Measurements from ENCODE around the gene SPRR3.

The SPRR3 gene

GRCh38 chr1:152964536-152964935 is 37.0 kb upstream of the SPRR3 start:
- no peaks in the 10 kb centered on the region for H3K4me1 ChIP-seq (ENCODE audit: insufficient read depth, low read length, severe bottlenecking)
- H4K20me1 ChIP-seq (ENCODE audit: insufficient read depth, low read length): no peaks in the 10 kb centered on the region

DNA sequence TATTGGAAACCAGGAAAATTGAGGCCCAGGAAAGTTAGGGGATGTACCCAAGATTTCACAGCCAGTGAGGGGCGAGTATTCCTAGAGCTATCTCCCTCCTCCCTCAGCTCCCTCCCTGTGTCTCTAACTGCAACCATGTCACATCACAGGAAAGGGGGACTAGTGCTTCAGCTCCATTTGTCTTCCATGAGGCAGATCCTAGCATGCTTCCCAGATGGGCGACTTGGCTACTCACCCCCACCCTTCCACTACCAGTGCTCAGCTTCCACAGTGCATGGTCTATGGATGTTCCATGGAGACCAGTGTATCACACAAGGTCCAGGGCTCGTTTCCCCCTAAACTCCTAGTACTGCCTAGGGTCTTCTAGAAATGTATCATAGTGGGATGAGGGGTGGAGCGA is 35.7 kb upstream of the SPRR3 start:
- H3K79me2 ChIP-seq (ENCODE audit: insufficient read depth, low read length): no peaks in the 10 kb centered on the region
- H4K20me1 ChIP-seq (ENCODE audit: insufficient read depth, low read length): no peaks in the 10 kb centered on the region
- no peaks in the 10 kb centered on the region for H3K4me1 ChIP-seq (ENCODE audit: insufficient read depth, low read length, severe bottlenecking)
- H2AFZ ChIP-seq (ENCODE audit: low read length): no peak overlapping the region
- no peaks in the 10 kb centered on the region for H3F3A ChIP-seq (ENCODE audit: insufficient read depth, low read length)
- TF ChIP-seq CTCF (IDR thresholded peaks at IDR 0.05; ENCODE audit: low read length): no peak
- no peak for TF ChIP-seq EZH2 (IDR thresholded peaks at IDR 0.05; ENCODE audit: borderline replicate concordance, low read length)
- H3K4me2 ChIP-seq (ENCODE audit: low read length): no peak overlapping the region
- H3K9me3 ChIP-seq (ENCODE audit: low read length): no peaks in the 10 kb centered on the region
- no peaks in the 10 kb centered on the region for H3K27me3 ChIP-seq (ENCODE audit: insufficient read depth, low read length)
- no peak overlapping the region for H3K4me3 ChIP-seq (ENCODE audit: low read depth, low read length, poor library complexity, severe bottlenecking)
- no peak overlapping the region for H3K9ac ChIP-seq (ENCODE audit: low read length)
- H3K36me3 ChIP-seq (ENCODE audit: insufficient read depth, low read length): no peaks in the 10 kb centered on the region
- H3K9me2 ChIP-seq (ENCODE audit: low read depth, low read length): no peaks in the 10 kb centered on the region
- no peak overlapping the region for H3K27ac ChIP-seq (ENCODE audit: low read depth, low read length, poor library complexity, severe bottlenecking)

More at GRCh38 chr1:152964536-152964935, 37.0 kb upstream of the SPRR3 start:
- H3K4me3 ChIP-seq (ENCODE audit: low read depth, low read length, poor library complexity, severe bottlenecking): no peak overlapping the region
- no peaks in the 10 kb centered on the region for H3F3A ChIP-seq (ENCODE audit: insufficient read depth, low read length)
- H3K4me2 ChIP-seq (ENCODE audit: low read length): no peak overlapping the region
- H3K9me2 ChIP-seq (ENCODE audit: low read depth, low read length): no peaks in the 10 kb centered on the region
- H3K36me3 ChIP-seq (ENCODE audit: insufficient read depth, low read length): no peaks in the 10 kb centered on the region
- H2AFZ ChIP-seq (ENCODE audit: low read length): no peak overlapping the region
- no peaks in the 10 kb centered on the region for H3K9me3 ChIP-seq (ENCODE audit: low read length)
- no peak overlapping the region for H3K27ac ChIP-seq (ENCODE audit: low read depth, low read length, poor library complexity, severe bottlenecking)
- no peak overlapping the region for H3K9ac ChIP-seq (ENCODE audit: low read length)
- no peaks in the 10 kb centered on the region for H3K79me2 ChIP-seq (ENCODE audit: insufficient read depth, low read length)
- TF ChIP-seq EZH2 (IDR thresholded peaks at IDR 0.05; ENCODE audit: borderline replicate concordance, low read length): no peak
- TF ChIP-seq CTCF (IDR thresholded peaks at IDR 0.05; ENCODE audit: low read length): no peak
- no peaks in the 10 kb centered on the region for H3K27me3 ChIP-seq (ENCODE audit: insufficient read depth, low read length)

DNA sequence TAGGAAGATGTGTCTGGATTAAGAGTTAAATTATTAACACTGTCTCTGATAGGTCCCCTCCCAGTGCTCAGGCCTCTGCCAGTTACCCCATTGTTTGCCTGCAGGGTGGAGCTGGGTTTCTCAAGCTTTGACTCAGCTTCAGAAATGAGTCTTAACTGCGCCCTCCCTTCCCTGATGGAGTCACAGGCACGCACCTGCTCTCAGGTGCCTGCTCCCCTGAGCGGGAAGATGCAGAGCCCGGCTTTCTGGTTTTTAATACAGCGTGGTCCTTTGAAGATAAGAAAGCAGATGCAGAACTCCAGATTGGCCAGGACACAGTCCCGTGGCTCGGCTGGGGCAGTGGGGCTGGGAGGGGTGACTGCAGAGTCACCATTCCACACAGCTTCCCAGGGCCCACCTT is 34.3 kb upstream of the SPRR3 start:
- H3K9ac ChIP-seq (ENCODE audit: low read length): no peak overlapping the region
- H3K4me3 ChIP-seq (ENCODE audit: low read depth, low read length, poor library complexity, severe bottlenecking): no peak overlapping the region
- H2AFZ ChIP-seq (ENCODE audit: low read length): no peak overlapping the region
- H3K4me1 ChIP-seq (ENCODE audit: insufficient read depth, low read length, severe bottlenecking): no peaks in the 10 kb centered on the region
- H4K20me1 ChIP-seq (ENCODE audit: insufficient read depth, low read length): no peaks in the 10 kb centered on the region
- H3K27me3 ChIP-seq (ENCODE audit: insufficient read depth, low read length): no peaks in the 10 kb centered on the region
- no peaks in the 10 kb centered on the region for H3K9me2 ChIP-seq (ENCODE audit: low read depth, low read length)
- no peak overlapping the region for H3K4me2 ChIP-seq (ENCODE audit: low read length)
- H3K9me3 ChIP-seq (ENCODE audit: low read length): no peaks in the 10 kb centered on the region
- no peaks in the 10 kb centered on the region for H3K36me3 ChIP-seq (ENCODE audit: insufficient read depth, low read length)
- no peaks in the 10 kb centered on the region for H3K79me2 ChIP-seq (ENCODE audit: insufficient read depth, low read length)
- H3F3A ChIP-seq (ENCODE audit: insufficient read depth, low read length): no peaks in the 10 kb centered on the region
- TF ChIP-seq EZH2 (IDR thresholded peaks at IDR 0.05; ENCODE audit: borderline replicate concordance, low read length) (no peak), CTCF (IDR thresholded peaks at IDR 0.05; ENCODE audit: low read length) (no peak)
- H3K27ac ChIP-seq (ENCODE audit: low read depth, low read length, poor library complexity, severe bottlenecking): no peak overlapping the region

Data from OCI-LY1 (cell line).